GM21528 (cell line): ENCODE results near the gene FBXW5.

Experiments used
- ATAC-seq: cut with Tn5 transposase; IDR thresholded peaks from one replicate; pipeline ENCODE4 v1.9.1; 2021; ENCODE audit warnings: mild to moderate bottlenecking, moderate library complexity; ENCODE audit not compliant: unreplicated experiment, low FRiP score

Gene FBXW5

GRCh38 chr9:136963341-136963740 lies 18.8 kb upstream of the FBXW5 start:
- ATAC-seq = no peak

DNA sequence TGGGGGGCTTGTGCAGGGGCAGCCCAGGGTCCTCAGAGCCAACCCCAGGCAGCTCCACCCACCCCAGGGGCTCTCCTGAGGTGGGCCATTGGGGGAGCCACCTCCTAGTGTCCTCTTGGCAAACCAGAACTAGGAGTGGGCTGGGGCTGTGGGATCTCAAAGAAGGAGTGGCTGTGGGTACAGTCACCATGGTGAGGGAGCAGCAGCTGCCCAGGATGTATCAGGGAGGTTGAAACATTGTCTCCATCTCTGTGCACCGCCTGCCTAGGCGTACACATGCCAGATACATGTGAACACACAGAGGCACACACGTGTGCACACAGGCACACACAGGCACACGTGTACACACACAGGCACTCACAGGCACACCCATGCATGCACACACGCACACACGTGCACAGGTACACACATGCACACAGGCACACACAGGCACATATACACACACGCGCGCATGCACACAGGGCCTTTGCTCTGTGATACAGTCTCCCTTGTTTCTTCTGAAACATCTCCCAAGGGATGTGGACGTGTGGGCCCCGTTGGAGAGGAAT lies 18.2 kb upstream of the FBXW5 start:
- no peak for ATAC-seq

DNA sequence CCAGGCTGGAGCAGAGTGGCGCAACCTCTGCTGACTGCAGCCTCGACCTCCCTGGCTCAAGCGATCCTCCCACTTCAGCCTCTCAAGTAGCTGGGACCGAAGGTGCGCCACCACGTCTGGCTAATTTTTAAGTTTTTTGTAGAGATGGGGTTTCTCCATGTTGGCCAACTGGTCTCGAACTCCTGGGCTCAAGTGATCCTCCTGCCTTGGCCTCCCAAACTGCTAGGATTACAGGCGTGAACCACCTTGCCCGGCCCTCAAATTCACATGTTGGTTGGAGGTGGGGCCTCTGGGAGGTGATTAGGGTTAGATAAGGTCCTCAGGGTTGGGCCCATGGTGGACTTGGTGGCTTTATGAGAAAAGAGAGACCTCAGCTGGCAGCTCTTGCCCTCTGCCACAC lies 17.6 kb upstream of the FBXW5 start:
- ATAC-seq = no peak

DNA sequence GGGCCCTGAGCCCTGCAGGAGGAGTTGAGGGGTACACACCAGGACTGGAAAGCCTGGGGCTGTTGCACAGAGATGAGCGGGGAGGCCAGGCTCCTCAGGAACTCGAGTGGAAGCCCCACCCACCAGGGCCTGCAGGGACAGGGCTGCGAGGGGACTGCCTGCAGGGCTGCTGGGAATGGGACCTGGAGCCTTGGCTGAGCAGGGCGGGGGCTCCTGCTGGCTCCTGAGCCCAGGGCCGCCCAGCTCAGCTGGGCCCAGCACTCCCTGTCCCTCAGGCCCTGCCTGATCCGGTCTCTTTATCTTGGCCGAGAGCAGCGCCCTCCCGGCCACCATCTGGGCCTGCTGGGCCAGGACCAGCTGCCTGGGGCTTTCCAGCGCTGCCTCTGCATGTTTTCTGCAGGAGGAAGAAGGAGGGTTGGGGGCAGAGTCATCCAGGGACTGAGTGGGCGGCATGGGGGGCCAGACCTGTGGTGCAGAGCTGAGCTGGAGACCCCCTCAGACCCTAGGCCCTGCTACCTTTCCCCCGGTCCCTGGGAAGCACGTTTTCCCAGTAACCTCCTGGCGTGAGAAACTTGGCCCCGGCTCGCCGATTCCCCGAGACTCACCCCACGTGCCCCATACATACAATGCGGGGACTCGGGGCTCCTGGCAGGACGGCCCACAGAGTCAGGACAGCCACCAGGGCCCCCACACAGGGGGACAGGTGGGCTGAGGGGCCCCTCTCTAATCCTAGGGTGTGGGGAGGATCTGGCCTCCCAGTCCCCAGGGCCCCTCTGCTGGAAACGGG lies 16.9 kb upstream of the FBXW5 start:
- ATAC-seq = no peak

- ATAC-seq = no peak
Observed at GRCh38 chr9:136960938-136961275, 16.4 kb upstream of the FBXW5 start.

DNA sequence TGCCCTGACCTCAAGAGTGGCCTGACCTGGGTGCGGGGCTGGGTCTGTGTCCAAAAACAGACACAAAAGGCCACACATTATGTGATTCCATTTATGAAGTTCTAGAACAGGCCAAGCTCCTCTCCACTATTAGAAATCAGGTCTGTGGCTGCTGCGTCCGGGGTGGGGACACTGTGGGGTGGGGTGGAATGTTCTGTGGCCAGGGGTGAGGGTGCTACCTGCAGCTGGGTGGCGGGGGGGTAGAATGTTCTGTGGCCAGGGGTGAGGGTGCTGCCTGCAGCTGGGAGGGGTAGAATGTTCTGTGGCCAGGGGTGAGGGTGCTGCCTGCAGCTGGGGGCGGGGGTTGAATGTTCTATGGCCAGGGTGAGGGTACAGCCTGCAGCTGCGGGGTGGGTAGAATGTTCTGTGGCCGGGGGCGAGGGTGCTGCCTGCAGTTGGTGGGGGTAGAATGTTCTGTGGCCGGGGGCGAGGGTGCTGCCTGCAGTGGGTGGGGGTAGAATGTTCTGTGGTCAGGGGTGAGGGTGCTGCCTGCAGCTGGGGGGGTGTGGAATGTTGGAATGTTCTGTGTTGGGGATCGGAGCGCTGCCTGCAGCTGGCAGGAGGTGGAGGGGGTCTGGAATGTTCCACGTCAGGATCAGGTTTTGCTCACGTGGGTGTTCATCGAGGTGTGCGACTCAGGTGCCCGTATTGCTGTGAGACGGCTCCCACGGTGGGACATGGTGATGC lies 15.8 kb upstream of the FBXW5 start:
- no peak for ATAC-seq

DNA sequence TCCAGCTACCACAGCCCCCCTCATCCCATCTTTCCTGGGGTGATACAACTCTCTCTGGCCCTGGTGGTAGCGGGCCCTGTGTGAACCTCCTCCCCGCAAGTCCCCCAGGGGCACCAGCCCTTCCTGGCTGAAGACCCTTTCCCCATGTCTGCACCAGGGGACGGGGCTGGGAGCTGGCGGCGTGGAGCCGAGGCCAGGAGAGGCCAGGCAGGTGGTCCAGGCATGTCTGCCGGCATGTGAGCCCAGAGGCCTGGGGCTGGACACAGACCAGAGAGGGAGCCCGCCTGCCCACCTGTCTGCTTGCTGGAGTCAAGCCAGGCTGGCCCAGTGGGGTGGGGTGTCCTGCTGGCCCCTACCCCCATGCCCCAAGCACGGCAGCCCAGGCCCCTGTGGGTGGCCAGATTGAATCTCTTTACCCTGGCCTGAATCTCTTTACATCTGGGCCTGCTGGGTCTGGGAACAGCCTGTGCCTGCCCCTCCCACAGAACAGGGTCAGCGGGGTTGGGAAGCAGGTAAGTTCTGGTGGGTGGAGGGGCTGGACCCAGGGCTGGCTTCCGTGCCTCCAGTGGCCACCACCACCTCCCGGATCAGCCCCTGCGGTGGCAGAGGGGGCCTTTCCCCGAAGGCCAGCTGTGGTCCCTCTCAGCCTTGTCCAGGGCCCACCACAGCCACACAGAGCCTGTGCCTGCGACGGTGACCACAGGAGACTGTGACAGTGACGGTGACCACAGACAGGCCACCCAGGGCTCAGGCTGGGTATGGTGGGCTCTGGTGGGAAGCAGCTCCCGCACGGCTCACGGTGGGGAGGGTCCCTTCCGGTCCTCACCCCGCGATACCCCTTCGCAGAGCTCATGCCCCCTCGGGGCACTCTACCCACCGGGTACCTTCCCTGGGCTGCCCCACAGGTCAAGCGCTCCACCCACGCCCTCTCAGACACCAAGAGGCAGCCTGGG lies 14.6 kb upstream of the FBXW5 start:
- no peak for ATAC-seq

- ATAC-seq = no peak
Observed at GRCh38 chr9:136958473-136958872, 13.9 kb upstream of the FBXW5 start.

DNA sequence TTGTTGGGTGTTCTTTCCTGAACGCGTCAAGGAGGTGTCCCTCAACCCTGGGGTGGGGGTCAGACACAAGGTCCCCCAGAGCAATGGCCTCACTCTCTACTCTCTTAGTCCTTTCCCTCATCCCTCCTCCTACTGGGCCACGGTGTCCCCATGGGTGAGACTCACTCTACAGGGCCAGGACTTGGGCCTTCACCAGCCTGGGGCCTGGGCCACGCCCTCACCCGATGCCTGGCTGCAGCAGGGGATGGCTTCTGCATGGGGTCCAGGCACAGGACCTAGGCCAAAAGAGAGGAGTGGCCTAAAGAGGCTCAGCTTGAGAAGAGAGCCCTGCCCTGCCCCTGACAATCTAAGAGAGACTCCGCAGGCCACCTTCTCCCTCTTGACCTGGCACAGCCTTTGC lies 13.4 kb upstream of the FBXW5 start:
- no peak for ATAC-seq

GRCh38 chr9:136957461-136957860 lies 12.9 kb upstream of the FBXW5 start:
- no peak for ATAC-seq

DNA sequence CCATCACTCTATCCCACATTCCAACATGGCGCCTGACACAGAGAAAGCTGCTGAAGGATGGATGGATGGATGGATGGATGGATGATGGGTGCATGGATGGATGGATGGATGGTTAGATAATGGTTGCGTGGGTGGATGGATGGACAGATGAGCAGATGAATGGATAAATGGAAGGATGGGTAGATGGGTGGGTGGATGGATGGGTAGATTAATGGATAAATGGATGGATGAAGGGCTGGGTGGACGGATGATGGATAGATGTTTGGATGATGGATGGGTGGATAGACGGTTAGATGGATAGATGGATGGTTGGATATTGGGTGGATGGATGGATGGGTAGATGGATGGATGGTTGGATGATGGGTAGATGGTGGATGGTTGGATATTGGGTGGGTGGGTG lies 12.1 kb upstream of the FBXW5 start:
- no peak for ATAC-seq

- ATAC-seq = no peak
Observed at GRCh38 chr9:136955943-136956335, 11.4 kb upstream of the FBXW5 start.

- no peak for ATAC-seq
Observed at GRCh38 chr9:136955202-136955942, 10.8 kb upstream of the FBXW5 start.

DNA sequence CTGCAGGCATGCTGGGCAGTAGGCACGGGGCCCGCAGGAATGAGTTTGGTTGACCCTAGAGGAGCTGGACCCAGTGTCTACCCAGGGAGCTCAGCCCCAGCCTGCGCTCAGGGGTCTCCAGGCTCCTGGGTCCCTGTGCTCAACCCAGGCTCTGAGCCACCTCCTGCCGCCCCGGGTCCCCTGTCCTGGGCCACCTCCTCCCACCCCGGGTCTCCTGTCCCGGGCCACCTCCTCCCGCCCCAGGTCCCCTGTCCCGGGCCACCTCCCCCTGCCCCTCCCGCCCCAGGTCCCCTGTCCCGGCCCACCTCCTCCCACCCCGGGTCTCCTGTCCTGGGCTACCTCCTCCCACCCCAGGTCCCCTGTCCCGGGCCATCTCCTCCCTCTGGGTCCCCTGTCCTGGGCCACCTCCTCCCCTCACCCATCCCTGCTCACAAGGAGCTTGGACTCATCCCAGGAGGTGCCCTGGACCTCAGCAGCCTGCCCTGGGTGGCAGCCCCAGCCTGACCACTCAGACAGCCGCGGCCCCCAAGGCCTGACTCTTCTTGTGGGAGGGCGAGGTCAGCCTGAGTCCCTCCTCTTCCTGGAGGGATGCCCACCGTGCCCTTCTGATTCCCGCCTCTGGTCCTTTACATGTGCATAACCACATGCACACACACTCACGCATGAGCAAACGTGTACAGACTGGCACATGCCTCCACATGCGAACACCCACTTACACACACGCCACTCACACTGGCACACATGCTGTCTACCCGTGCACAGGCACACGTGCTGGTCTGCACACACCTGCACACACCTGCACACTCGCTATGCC lies 9.9 kb upstream of the FBXW5 start:
- no peak for ATAC-seq

- ATAC-seq = no peak
Observed at GRCh38 chr9:136953771-136954269, 9.3 kb upstream of the FBXW5 start.

- ATAC-seq = no peak
Observed at GRCh38 chr9:136952876-136953770, 8.6 kb upstream of the FBXW5 start.

DNA sequence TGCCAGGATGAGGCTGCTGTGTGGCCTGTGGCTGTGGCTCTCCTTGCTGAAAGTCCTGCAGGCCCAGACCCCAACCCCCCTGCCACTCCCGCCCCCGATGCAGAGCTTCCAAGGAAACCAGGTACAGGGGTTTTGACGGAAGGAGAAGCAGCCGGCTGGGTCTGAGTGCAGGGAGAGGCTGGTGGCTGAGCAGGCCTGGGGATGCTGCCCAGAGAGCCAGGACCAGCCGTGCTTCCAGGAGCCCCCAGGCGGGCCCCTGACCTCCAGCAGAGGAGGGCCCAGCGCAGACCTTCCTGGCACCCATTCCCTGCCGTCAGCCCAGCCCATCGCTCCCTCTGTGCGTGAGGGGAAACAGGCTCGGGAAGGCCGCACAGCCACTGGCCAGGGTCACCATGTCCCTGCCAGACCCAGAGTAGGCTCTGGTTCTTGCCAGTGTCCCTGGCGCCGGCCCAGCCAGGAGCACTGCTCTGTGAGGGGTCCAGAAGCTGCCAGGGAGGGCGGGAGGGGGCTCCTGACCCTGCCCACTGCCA lies 7.8 kb upstream of the FBXW5 start:
- no peak for ATAC-seq
